Measurements from ENCODE around the gene MTHFSD. TPM values are rescaled to one million over a fixed set of nuclear protein-coding genes. Genes with fewer than 3 reads are reported as not detected.
A peak's percentile ranks its signal among the peaks of the same experiment; 100 is the strongest.

MTHFSD gene
- total RNA-seq, 6 donors from 2014 or later: 13.8 to 39.8 (median 22.0) TPM

DNA sequence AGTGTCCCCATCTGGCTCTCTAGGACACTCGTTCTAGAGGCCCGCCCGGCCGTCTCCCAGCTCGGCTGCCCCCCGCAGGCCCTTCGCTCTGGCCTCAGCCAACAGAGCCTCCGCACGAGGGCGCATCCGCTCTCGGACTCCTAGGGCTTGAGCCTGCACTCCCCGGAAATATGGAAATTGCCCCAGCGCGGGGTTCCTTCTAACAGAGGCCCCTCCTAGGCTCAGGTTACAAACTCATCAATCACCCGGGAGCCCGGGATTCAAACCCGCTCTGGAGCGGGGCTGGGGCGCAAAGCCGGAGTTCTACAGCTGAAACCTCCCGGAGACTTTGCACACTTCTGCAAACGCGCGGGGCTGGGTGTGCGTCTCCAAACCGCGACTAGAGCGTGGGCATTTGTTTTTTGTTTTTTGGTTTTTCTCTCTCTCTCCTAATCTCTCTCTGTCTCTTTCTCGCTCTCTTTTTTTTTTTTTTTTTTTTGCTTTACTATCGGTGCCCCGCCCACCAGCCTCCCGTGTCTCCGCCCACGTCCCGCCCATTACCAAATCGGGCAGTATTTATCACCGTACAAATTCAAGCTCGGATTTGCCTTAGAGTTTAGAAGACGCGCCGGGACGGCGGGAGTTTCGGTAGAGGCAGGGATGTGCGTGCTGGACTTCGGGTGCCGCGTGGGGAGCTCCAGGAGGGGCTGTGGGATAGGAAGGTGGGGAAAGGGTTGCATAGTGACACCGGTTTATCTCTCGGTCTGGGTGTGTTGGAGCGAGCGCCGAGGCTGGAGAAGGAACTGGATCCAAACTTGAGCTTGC, 20.9 kb upstream of the MTHFSD start:
- H3K4me1 ChIP-seq: peaks cover 16 to 41% (median 33%) of the 10 kb centered on the region in 4 donors
- WGBS, 2 donors: 1 to 3% methylated on average over 39 to 54 of the region's 54 CpGs
- peak overlapping the region in 3 of 4 donors; percentile 28 to 47 (median 30) for H3K4me3 ChIP-seq
- TF ChIP-seq, protein P1, sequence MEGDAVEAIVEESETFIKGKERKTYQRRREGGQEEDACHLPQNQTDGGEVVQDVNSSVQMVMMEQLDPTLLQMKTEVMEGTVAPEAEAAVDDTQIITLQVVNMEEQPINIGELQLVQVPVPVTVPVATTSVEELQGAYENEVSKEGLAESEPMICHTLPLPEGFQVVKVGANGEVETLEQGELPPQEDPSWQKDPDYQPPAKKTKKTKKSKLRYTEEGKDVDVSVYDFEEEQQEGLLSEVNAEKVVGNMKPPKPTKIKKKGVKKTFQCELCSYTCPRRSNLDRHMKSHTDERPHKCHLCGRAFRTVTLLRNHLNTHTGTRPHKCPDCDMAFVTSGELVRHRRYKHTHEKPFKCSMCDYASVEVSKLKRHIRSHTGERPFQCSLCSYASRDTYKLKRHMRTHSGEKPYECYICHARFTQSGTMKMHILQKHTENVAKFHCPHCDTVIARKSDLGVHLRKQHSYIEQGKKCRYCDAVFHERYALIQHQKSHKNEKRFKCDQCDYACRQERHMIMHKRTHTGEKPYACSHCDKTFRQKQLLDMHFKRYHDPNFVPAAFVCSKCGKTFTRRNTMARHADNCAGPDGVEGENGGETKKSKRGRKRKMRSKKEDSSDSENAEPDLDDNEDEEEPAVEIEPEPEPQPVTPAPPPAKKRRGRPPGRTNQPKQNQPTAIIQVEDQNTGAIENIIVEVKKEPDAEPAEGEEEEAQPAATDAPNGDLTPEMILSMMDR (IDR thresholded peaks at IDR 0.05): peak in 3 of 6 experiments; percentile 10 to 13 (median 11)
- TF ChIP-seq EP300 (IDR thresholded peaks at IDR 0.05): no peak
- no peak for TF ChIP-seq POLR2A (IDR thresholded peaks at IDR 0.05)
- peak in 1 of 2 donors; percentile 39 for TF ChIP-seq POLR2AphosphoS5 (IDR thresholded peaks at IDR 0.05)
- ATAC-seq (ENCODE audit: low FRiP score in 2 of 2): peak; percentile 44 to 76
- H3K27me3 ChIP-seq: peaks cover 0 to 39% (median 15%) of the 10 kb centered on the region in 4 donors
- no peaks in the 10 kb centered on the region for H3K36me3 ChIP-seq
- H3K27ac ChIP-seq: peak overlapping the region in 3 of 4 donors; percentile 42 to 56 (median 54)
- DNase-seq: peak; percentile 36 to 88
- no peaks in the 10 kb centered on the region for H3K9me3 ChIP-seq

DNA sequence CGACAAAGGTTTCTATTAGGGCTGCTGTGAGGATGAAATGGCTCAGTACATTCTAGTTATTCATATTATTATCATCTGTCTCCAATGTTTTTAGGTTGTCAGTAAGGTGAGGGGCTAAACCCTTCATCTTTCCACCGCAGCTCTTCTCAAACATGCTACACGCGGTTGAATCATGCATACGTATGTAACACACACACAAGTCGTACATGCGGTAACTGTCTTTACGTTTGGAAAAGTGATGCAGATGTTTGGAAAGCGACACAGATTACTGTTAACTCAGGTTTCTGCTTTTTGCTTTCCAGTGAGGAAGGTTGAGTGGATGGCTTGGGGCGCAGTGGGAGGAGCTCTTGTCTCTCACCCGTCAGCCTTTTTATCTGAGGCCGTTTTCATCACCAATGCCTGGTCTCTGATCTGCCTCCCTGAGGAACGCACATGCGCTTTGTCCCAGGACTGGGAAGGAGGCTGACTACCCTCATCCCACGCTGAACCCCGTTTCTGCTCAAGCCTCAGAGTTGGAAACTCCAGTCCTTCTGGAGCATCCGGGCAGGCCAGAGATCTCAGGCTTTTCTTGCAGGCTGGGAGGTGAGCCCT, 20.2 kb upstream of the MTHFSD start:
- peaks cover 0 to 38% (median 15%) of the 10 kb centered on the region in 4 donors for H3K27me3 ChIP-seq
- peaks cover 16 to 41% (median 33%) of the 10 kb centered on the region in 4 donors for H3K4me1 ChIP-seq
- DNase-seq (no peak), ATAC-seq (ENCODE audit: low FRiP score in 2 of 2) (no peak)
- H3K9me3 ChIP-seq: no peaks in the 10 kb centered on the region
- WGBS, 2 donors: 63 to 65% methylated on average over 16 to 17 of the region's 17 CpGs
- no peaks in the 10 kb centered on the region for H3K36me3 ChIP-seq
- no peak overlapping the region for H3K27ac ChIP-seq
- peak overlapping the region in 2 of 4 donors; percentile 30 to 47 for H3K4me3 ChIP-seq
- TF ChIP-seq, protein P1 (IDR thresholded peaks at IDR 0.05): no peak

DNA sequence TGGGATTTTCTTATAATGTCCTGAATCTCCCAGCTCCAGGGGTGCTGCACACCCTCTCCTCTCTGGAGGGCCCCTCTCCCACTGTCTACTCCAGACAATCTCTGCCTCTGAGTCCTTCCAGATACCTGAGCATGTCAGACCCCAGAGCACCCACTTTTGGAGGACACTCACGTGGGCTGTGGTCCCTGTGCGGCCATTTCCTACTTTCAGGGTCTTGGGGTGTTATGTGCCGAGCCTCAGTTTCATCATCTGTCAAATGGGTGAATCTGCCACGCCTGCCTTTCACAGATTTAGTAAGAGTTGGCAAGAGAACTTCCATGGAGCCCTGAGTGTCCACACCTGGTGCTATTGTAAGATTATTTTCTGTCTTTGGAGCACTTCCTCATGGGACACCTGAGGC, 19.6 kb upstream of the MTHFSD start:
- TF ChIP-seq EP300 (IDR thresholded peaks at IDR 0.05): no peak
- TF ChIP-seq POLR2AphosphoS5 (IDR thresholded peaks at IDR 0.05): no peak
- TF ChIP-seq, protein P1 (IDR thresholded peaks at IDR 0.05): no peak
- no peak for TF ChIP-seq POLR2A (IDR thresholded peaks at IDR 0.05)
- H3K27me3 ChIP-seq: peaks cover 0 to 32% (median 14%) of the 10 kb centered on the region in 4 donors

GRCh38 chr16:86573646-86574508, 18.8 kb upstream of the MTHFSD start:
- TF ChIP-seq POLR2A (IDR thresholded peaks at IDR 0.05) (no peak), EP300 (IDR thresholded peaks at IDR 0.05) (no peak), POLR2AphosphoS5 (IDR thresholded peaks at IDR 0.05) (no peak)
- TF ChIP-seq, protein P1 (IDR thresholded peaks at IDR 0.05): no peak
- Histone ChIP-seq H3K4me1 (peaks cover 14 to 35% (median 28%) of the 10 kb centered on the region in 4 donors), H3K27ac (no peak overlapping the region), H3K27me3 (peaks cover 0 to 28% (median 14%) of the 10 kb centered on the region in 4 donors), H3K9me3 (no peaks in the 10 kb centered on the region), H3K4me3 (no peak overlapping the region), H3K36me3 (no peaks in the 10 kb centered on the region)
- no peak for DNase-seq
- no peak for ATAC-seq (ENCODE audit: low FRiP score in 2 of 2)
- 69 to 77% methylated on average over 13 of the region's 13 CpGs for WGBS, 2 donors

More for the DNA sequence above, 19.6 kb upstream of the MTHFSD start:
- H3K27ac ChIP-seq: no peak overlapping the region
- H3K4me3 ChIP-seq: no peak overlapping the region
- ATAC-seq (ENCODE audit: low FRiP score in 2 of 2) (no peak), DNase-seq (no peak)
- peaks cover 16 to 39% (median 33%) of the 10 kb centered on the region in 4 donors for H3K4me1 ChIP-seq
- H3K9me3 ChIP-seq: no peaks in the 10 kb centered on the region
- no peaks in the 10 kb centered on the region for H3K36me3 ChIP-seq
- 64% methylated on average over 4 of the region's 4 CpGs; no CpG with 5 or more reads in 1 of the 2 donors for WGBS, 2 donors
